ENCODE data around the gene SIK2.

Gene SIK2

GRCh38 chr11:111691741-111692140 lies 89.5 kb downstream of the SIK2 start:
- H3K36me3 ChIP-seq (ENCODE audit: insufficient read depth, low read length), result peaks cover 17% of the 10 kb centered on the region
- no peak overlapping the region for H3K9ac ChIP-seq (ENCODE audit: low read depth, low read length)
- no peaks in the 10 kb centered on the region for H3K9me3 ChIP-seq (replicated peaks; ENCODE audit: low read length)
- H3K4me1 ChIP-seq (ENCODE audit: control insufficient read depth, insufficient read depth, low read length), result peaks cover 32% of the 10 kb centered on the region
- H3K4me3 ChIP-seq (ENCODE audit: low read length), result no peak overlapping the region
- no peak overlapping the region for H3K4me2 ChIP-seq (ENCODE audit: low read length)
- H3K27me3 ChIP-seq (ENCODE audit: control insufficient read depth, insufficient read depth, low read length), result no peaks in the 10 kb centered on the region

DNA sequence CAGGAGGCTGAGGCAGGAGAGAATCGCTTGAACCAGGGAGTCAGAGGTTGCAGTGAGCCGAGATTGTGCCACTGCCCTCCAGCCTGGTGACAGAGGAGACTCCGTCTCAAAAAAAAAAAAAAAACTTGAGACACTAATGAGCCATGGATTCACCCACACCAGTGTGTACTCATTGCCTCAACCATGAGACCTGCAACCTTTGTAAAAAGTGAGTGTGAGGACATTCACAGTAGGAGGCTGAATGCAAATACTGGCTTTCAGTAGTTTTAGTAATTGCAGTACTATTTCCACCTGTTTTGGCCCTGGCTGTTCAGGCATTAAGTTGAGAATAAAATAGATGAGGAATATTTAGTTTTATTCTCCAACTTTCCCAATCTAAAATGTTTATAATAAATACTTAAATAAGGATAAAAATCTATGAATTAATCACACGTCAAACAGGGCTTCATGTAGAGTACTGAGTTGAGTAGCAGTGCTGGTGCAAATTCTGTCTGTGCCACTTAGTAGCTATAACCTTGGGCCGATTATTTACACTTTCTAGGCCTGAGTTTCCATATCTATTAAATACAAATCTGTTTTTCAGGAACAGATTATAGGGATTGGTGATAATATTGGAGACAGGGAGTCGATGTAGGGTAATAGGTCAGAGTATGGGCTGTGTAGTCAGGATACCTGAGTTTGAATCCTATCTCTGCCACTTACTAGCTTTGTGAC lies 91.1 kb downstream of the SIK2 start:
- H3K4me1 ChIP-seq (ENCODE audit: control insufficient read depth, insufficient read depth, low read length), result peaks cover 49% of the 10 kb centered on the region
- H3K4me2 ChIP-seq (ENCODE audit: low read length), result no peak overlapping the region
- no peak overlapping the region for H3K4me3 ChIP-seq (ENCODE audit: low read length)
- H3K9me3 ChIP-seq (replicated peaks; ENCODE audit: low read length), result no peaks in the 10 kb centered on the region
- H3K27me3 ChIP-seq (ENCODE audit: control insufficient read depth, insufficient read depth, low read length), result no peaks in the 10 kb centered on the region
- peaks cover 10% of the 10 kb centered on the region for H3K36me3 ChIP-seq (ENCODE audit: insufficient read depth, low read length)
- H3K9ac ChIP-seq (ENCODE audit: low read depth, low read length), result no peak overlapping the region

- Histone ChIP-seq H3K27me3 (ENCODE audit: control insufficient read depth, insufficient read depth, low read length) (no peaks in the 10 kb centered on the region), H3K9me3 (replicated peaks; ENCODE audit: low read length) (no peaks in the 10 kb centered on the region), H3K9ac (ENCODE audit: low read depth, low read length) (peak overlapping the region; percentile 75), H3K4me1 (ENCODE audit: control insufficient read depth, insufficient read depth, low read length) (peaks cover 62% of the 10 kb centered on the region), H3K36me3 (ENCODE audit: insufficient read depth, low read length) (no peaks in the 10 kb centered on the region), H3K4me2 (ENCODE audit: low read length) (peak overlapping the region; percentile 44), H3K4me3 (ENCODE audit: low read length) (no peak overlapping the region)
Measured at GRCh38 chr11:111694851-111695250, 92.6 kb downstream of the SIK2 start.

DNA sequence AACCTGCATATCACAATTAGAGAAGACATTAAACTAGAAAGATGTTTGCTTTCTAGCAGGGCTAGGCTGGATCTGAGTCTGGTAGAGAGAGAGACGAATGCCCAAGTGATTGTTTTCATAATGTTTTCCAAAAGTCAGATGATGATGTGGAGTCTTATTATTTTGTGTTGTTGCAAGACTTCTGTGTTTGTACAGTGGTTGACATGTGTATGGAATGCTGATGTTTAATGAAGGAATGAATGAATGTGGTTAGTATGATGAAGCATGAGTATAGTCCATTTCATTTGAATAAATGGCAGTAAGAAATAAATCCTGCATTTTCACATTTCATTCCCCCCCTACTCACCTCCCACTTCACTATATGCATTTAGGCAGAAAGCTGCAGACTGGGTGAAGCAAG lies 94.3 kb downstream of the SIK2 start:
- Histone ChIP-seq H3K9me3 (replicated peaks; ENCODE audit: low read length) (no peaks in the 10 kb centered on the region), H3K4me1 (ENCODE audit: control insufficient read depth, insufficient read depth, low read length) (peaks cover 62% of the 10 kb centered on the region), H3K9ac (ENCODE audit: low read depth, low read length) (peak overlapping the region; percentile 75), H3K36me3 (ENCODE audit: insufficient read depth, low read length) (no peaks in the 10 kb centered on the region), H3K27me3 (ENCODE audit: control insufficient read depth, insufficient read depth, low read length) (no peaks in the 10 kb centered on the region), H3K4me3 (ENCODE audit: low read length) (no peak overlapping the region), H3K4me2 (ENCODE audit: low read length) (peak overlapping the region; percentile 37)

GRCh38 chr11:111697933-111698371 lies 95.7 kb downstream of the SIK2 start:
- H3K36me3 ChIP-seq (ENCODE audit: insufficient read depth, low read length), result peaks cover under 1% of the 10 kb centered on the region
- H3K4me2 ChIP-seq (ENCODE audit: low read length), result peak overlapping the region; percentile 55
- H3K4me3 ChIP-seq (ENCODE audit: low read length), result no peak overlapping the region
- peaks cover 62% of the 10 kb centered on the region for H3K4me1 ChIP-seq (ENCODE audit: control insufficient read depth, insufficient read depth, low read length)
- H3K27me3 ChIP-seq (ENCODE audit: control insufficient read depth, insufficient read depth, low read length), result no peaks in the 10 kb centered on the region
- peak overlapping the region; percentile 47 for H3K9ac ChIP-seq (ENCODE audit: low read depth, low read length)
- H3K9me3 ChIP-seq (replicated peaks; ENCODE audit: low read length), result no peaks in the 10 kb centered on the region

GRCh38 chr11:111698852-111699559 lies 96.8 kb downstream of the SIK2 start:
- Histone ChIP-seq H3K9ac (ENCODE audit: low read depth, low read length) (peak overlapping the region; percentile 39), H3K27me3 (ENCODE audit: control insufficient read depth, insufficient read depth, low read length) (no peaks in the 10 kb centered on the region), H3K4me1 (ENCODE audit: control insufficient read depth, insufficient read depth, low read length) (peaks cover 57% of the 10 kb centered on the region), H3K9me3 (replicated peaks; ENCODE audit: low read length) (no peaks in the 10 kb centered on the region), H3K36me3 (ENCODE audit: insufficient read depth, low read length) (peaks cover 8% of the 10 kb centered on the region), H3K4me2 (ENCODE audit: low read length) (peak overlapping the region; percentile 55), H3K4me3 (ENCODE audit: low read length) (no peak overlapping the region)

DNA sequence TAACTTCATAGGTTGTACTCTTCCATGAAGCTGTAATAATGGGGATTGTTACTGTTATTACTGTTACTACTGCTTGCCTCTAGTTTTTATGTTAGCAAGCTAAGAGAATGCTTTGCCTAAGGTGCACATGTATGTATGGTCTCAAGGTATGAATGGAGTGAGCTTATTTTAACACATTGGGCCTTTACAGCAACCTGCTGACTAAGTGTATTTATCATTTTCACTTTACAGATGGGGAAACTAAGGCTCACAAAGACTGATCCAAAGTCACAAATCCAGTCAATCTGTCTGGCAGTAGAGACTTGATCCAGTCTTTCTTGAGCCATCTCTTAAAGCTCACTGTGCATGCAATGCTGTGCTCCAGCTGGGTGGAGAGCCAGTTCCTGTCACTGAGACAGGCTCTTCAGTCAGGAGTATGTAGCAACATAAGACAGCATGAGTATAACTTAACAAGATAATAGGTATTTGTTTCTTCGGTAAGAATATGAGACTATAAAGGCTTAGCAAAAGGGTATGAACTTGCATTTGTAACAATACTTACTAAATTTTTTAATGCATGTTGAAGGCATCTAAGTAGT lies 97.4 kb downstream of the SIK2 start:
- peak overlapping the region; percentile 39 for H3K9ac ChIP-seq (ENCODE audit: low read depth, low read length)
- peaks cover 50% of the 10 kb centered on the region for H3K4me1 ChIP-seq (ENCODE audit: control insufficient read depth, insufficient read depth, low read length)
- no peak overlapping the region for H3K4me3 ChIP-seq (ENCODE audit: low read length)
- no peaks in the 10 kb centered on the region for H3K9me3 ChIP-seq (replicated peaks; ENCODE audit: low read length)
- no peak overlapping the region for H3K4me2 ChIP-seq (ENCODE audit: low read length)
- peaks cover 15% of the 10 kb centered on the region for H3K36me3 ChIP-seq (ENCODE audit: insufficient read depth, low read length)
- no peaks in the 10 kb centered on the region for H3K27me3 ChIP-seq (ENCODE audit: control insufficient read depth, insufficient read depth, low read length)

GRCh38 chr11:111700162-111700561 lies 97.9 kb downstream of the SIK2 start:
- Histone ChIP-seq H3K9me3 (replicated peaks; ENCODE audit: low read length) (no peaks in the 10 kb centered on the region), H3K4me3 (ENCODE audit: low read length) (no peak overlapping the region), H3K36me3 (ENCODE audit: insufficient read depth, low read length) (peaks cover 20% of the 10 kb centered on the region), H3K4me2 (ENCODE audit: low read length) (no peak overlapping the region), H3K9ac (ENCODE audit: low read depth, low read length) (no peak overlapping the region), H3K4me1 (ENCODE audit: control insufficient read depth, insufficient read depth, low read length) (peaks cover 46% of the 10 kb centered on the region), H3K27me3 (ENCODE audit: control insufficient read depth, insufficient read depth, low read length) (no peaks in the 10 kb centered on the region)

DNA sequence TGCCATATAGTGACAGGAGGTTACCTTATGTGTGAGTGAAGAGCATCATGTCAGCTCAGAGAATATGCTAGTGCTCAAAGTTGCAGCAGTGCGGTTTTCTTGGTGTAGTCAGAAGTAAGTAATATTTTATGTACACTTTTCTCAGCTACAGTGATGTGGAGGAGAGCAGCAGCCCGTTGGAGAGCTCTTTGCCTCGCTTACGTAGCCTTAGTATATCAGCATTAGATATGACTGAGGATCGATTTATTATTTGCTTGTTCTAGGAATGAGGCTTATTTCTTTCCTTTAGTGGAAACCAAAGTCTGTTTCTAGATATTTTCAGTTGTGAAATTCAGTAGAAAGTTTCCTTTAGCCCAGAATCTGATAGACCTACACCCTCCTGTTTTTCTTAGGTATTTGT lies 100.4 kb downstream of the SIK2 start:
- H3K4me1 ChIP-seq (ENCODE audit: control insufficient read depth, insufficient read depth, low read length), result peaks cover 32% of the 10 kb centered on the region

DNA sequence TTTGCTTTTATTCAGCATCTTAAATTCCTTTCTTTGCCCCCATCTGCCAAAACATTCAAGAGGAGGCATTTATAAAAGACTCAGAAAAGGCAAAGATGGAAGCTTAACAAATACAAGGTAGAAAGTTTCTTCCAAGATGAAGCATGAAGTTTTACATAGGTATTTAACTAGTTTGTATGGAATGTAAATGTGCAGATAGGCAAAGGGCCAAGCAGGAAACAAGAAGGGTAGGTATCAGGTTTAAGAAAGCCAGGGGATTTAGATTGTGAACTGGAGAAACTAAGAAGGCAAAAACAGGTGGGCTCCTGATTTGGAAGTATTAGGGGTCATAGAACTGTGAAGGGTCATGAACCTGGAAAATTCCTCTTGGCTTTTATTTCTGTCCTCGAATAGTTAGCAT lies 101.3 kb downstream of the SIK2 start:
- H3K4me2 ChIP-seq (ENCODE audit: low read length), result no peak overlapping the region
- no peak overlapping the region for H3K9ac ChIP-seq (ENCODE audit: low read depth, low read length)
- peaks cover 23% of the 10 kb centered on the region for H3K4me1 ChIP-seq (ENCODE audit: control insufficient read depth, insufficient read depth, low read length)
- no peaks in the 10 kb centered on the region for H3K9me3 ChIP-seq (replicated peaks; ENCODE audit: low read length)
- peaks cover 34% of the 10 kb centered on the region for H3K36me3 ChIP-seq (ENCODE audit: insufficient read depth, low read length)
- no peak overlapping the region for H3K4me3 ChIP-seq (ENCODE audit: low read length)
- no peaks in the 10 kb centered on the region for H3K27me3 ChIP-seq (ENCODE audit: control insufficient read depth, insufficient read depth, low read length)

More for the DNA sequence above, 100.4 kb downstream of the SIK2 start:
- Histone ChIP-seq H3K4me2 (ENCODE audit: low read length) (no peak overlapping the region), H3K27me3 (ENCODE audit: control insufficient read depth, insufficient read depth, low read length) (no peaks in the 10 kb centered on the region), H3K4me3 (ENCODE audit: low read length) (no peak overlapping the region), H3K9ac (ENCODE audit: low read depth, low read length) (no peak overlapping the region), H3K36me3 (ENCODE audit: insufficient read depth, low read length) (peaks cover 28% of the 10 kb centered on the region), H3K9me3 (replicated peaks; ENCODE audit: low read length) (no peaks in the 10 kb centered on the region)

- Histone ChIP-seq H3K4me2 (ENCODE audit: low read length) (no peak overlapping the region), H3K4me1 (ENCODE audit: control insufficient read depth, insufficient read depth, low read length) (peaks cover 12% of the 10 kb centered on the region), H3K9ac (ENCODE audit: low read depth, low read length) (no peak overlapping the region), H3K27me3 (ENCODE audit: control insufficient read depth, insufficient read depth, low read length) (no peaks in the 10 kb centered on the region), H3K36me3 (ENCODE audit: insufficient read depth, low read length) (peaks cover 57% of the 10 kb centered on the region), H3K4me3 (ENCODE audit: low read length) (no peak overlapping the region), H3K9me3 (replicated peaks; ENCODE audit: low read length) (no peaks in the 10 kb centered on the region)
Measured at GRCh38 chr11:111707039-111707690, 104.9 kb downstream of the SIK2 start.
